NK-92 (cell line): ENCODE measurements around the gene SPDL1.

ENCODE experiments used
- DNase-seq: peaks from one replicate; lab custom pipeline; 2025; ENCODE audit not compliant: unreplicated experiment; lab: John Stamatoyannopoulos, UW

Gene SPDL1

GRCh38 chr5:169629847-169630548, 46.4 kb downstream of the SPDL1 start:
- no peak for DNase-seq

- no peak for DNase-seq
Observed at GRCh38 chr5:169631360-169631759, 47.8 kb downstream of the SPDL1 start.

GRCh38 chr5:169632946-169633345, 49.4 kb downstream of the SPDL1 start:
- no peak for DNase-seq

- DNase-seq: no peak
Observed at GRCh38 chr5:169634606-169635005, 51.0 kb downstream of the SPDL1 start.

- DNase-seq: no peak
Observed at GRCh38 chr5:169635936-169636335, 52.4 kb downstream of the SPDL1 start.

DNA sequence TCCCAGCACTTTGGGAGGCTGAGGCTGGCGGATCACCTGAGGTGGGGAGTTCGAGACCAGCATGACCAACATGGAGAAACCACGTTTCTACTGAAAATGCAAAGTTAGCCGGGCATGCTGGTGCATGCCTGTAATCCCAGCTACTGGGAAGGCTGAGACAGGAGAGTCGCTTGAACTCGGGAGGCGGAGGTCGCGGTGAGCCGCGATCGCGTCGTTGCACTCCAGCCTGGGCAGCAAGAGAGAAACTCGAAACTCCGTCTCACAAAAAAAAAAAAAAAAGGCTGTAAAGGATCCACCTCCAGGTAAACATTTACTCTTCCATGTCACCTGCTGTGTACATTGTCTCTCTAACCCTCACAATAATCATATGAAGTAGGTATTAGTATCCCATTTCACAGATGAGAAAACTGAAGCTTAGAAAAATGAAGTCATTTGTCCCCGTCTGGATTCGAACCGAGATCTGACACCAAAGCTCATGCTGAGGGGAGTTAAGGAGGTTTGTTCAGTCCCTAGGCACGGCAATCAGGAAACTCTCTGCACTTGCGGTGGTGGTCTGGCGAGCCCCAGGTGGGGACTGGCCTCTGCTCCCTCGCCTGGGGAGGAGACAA, 53.0 kb downstream of the SPDL1 start:
- DNase-seq: no peak

- DNase-seq: no peak
Observed at GRCh38 chr5:169637085-169637548, 53.5 kb downstream of the SPDL1 start, which contains the start of gene DOCK2. Gene DOCK2, plus strand, starts transcription at chr5:169637275. Its CDS starts 52 bp downstream, at chr5:169637327.

DNA sequence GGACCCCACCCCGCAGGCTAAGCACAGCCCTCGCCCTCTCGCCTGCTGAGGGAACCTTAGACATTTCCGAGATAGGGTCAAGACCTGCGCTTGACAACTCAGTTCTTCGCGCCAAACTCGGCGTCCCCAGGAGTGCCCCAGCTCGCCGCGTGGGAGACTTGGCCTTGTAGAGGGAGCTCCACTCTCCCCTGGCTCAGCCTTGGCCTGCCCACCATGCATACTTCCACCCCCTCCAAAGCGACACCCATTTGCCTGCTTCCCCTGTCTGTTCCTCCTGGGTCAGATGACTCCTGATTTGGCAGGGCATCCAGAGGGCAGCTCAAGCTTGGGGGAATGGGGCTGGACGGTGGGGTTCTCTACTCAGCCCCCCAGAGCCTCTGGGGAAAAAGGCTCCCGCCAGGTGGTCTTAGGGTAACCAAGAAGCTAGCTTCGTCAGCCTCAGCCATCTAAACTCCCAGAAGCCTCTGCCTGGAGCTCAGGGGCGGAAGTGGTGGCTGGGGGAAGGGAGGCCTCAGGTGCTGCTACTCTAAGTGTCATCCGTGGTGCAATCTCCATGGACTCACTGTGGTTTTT, 54.1 kb downstream of the SPDL1 start:
- DNase-seq: no peak

GRCh38 chr5:169641253-169641652, 57.7 kb downstream of the SPDL1 start:
- no peak for DNase-seq

- DNase-seq: no peak
Observed at GRCh38 chr5:169646856-169647255, 63.3 kb downstream of the SPDL1 start.

DNA sequence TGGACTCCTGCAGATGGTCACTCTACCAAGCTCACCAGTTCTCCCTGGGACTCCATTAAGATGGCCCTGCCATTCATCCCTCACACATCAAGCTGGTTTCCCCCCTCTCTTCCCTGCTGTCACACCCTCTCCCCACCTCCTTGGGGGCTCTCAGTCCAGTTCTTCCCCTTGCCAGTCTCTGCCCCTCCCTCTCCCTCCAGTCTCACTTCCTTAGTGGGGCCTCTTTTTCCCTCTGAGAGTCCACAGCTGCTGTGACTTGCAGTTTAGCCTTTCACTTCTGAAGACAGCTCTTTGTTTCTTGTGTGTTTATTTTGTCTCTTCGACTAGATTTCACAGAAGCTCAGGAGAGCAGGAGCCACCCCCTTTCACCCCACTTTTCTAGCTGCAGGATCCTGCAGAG, 64.0 kb downstream of the SPDL1 start:
- no peak for DNase-seq

GRCh38 chr5:169648725-169649310, 65.2 kb downstream of the SPDL1 start:
- DNase-seq: no peak

GRCh38 chr5:169649486-169649885, 65.9 kb downstream of the SPDL1 start:
- no peak for DNase-seq

DNA sequence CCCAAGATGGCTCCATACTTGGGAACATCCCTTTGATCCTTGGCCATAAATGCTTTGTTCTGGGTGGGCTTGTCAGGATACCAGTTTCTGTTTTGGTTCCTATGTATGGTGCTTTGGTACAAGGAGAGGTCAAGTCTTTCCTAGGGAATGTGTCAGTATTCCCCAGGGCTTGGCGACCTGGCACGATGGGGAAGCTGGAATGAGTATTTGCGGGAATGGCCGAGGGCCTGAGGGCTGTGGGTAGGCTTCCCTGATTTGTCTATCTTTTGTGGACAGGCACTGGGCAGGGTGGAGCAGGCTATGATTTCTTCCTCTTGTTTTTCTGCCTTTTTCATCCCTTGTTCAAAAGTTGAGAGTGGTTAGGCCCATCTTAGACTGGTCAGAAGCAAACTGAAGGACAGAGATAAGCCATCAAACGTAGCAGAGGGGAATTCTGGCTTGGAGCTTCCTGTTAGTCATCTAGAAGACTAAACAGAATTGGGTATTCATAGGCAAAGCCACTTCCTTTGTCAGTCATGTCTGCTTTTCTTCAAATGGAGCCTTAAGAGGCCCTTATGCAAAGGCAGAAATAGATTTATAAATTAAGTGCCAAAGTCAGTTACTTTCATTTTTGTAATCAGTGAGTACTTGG, 67.2 kb downstream of the SPDL1 start:
- DNase-seq: no peak

DNA sequence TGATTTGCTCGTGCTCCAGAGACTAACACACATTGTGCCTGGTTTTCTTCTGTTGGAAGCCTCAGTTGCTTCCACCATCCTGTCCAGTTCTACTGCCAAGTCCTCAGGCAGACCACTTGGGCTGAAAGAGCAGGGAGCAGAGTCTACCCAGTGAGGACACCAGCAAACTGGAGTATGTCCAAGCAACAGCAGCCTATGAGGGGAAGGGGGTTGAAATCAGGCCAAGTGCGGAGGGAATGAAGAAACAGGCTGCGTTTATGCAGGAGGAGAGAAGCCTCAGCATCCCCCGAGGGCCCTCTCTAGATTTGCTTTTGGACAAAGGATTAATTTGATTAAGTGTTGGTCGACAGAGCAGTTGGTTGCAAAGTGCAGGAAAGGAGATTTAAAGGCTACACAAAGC, 68.0 kb downstream of the SPDL1 start:
- DNase-seq: no peak

GRCh38 chr5:169652057-169652456, 68.5 kb downstream of the SPDL1 start:
- no peak for DNase-seq

- DNase-seq: no peak
Observed at GRCh38 chr5:169653091-169653490, 69.5 kb downstream of the SPDL1 start.
